NCI-H146 (cell line): Measurements from ENCODE around the gene GNAQ.
"Not testable (repeated sequence)": the region's sequence is repeated elsewhere in the genome, so short reads cannot be mapped to it uniquely, and the experiment has no call there.

Experiments
- DNase-seq: peaks from one replicate; lab custom pipeline; 2025; lab: John Stamatoyannopoulos, UW

The GNAQ gene

DNA sequence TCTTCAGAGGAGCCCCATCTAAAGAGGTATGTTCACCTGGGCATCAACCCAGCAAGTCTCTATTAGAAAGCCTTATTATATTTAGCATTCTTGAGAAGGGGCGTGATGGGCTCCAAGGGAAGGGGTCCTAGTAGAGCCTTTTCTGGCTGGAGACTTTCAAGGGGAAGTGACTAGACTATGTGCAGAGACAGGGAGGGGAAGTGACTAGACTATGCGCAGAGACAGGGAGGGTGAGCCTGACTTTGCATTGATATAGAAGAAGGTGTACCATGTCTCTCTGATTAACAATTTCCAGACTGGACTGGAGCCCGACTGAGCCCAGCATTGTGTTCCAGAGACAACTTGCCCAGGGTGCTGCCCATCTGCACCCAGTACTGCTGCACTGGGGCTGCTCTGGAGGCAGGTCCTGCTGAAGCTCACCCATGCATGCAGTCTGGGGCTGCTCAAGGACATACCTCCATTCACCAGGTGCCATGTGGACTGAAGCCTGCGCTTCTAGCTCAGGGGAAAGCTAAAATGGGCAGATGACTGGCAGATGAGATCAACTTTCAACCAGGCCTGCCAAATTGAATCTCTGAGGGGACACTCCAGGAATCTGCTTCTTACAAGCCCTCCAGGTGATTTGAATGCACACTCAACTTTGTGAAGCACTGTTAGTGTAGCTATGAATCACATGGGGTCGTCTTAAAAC is 300.5 kb downstream of the GNAQ start:
- DNase-seq, result no peak

DNA sequence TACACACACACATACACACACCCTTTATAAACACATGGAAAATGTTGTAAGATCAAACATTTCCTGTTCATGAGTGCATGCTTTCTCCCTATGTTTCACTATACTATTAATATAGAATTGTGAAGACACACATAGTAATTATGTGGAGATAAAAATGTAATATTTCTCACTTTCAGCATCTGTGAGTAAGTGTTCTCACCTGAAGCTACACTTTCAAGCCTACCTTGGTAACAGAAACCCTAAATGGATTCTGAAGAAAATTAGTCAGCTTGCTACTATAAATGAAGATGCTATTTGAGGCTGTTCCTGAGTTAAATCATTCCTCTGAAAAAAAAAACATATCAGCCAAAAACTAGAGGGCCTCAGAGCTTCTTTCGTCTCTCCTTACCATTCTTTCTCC is 302.4 kb downstream of the GNAQ start:
- no peak for DNase-seq

DNA sequence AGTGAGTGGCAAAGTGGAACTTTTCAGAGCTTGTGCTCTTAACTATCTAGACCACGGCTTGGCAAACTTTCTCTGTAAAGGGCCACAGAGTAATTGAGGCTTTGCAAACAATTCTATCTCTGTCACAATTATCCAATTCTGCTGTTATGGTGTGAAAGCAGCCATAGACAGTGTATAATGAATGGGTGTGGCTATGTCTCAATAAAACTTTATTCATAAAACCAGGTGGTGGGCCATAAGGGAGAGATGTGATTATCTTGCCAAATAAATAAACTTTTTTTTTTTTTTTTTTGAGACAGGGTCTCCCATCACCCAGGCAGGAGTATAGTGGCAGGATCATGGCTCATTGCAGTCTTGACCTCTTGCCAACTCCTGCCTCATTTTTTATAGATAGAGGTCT is 304.8 kb downstream of the GNAQ start:
- DNase-seq, result no peak

DNA sequence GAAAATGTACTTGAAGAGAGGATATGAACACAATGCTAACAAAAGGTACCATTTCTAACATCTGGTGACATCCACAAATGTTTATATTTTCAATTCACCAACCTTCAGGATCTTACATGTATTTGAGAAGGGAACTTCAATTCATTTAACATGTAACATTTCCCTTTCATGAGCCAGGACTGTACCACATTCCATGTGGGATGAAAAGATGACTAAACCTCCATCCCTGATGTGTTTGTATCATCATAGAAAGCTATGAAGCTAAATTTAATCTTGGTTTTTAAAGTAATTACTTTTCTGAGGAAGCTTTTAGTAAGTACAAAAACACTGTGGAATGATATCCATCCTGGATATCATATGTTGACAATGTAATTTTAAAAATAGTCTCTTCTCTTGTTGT is 305.3 kb downstream of the GNAQ start:
- no peak for DNase-seq

DNA sequence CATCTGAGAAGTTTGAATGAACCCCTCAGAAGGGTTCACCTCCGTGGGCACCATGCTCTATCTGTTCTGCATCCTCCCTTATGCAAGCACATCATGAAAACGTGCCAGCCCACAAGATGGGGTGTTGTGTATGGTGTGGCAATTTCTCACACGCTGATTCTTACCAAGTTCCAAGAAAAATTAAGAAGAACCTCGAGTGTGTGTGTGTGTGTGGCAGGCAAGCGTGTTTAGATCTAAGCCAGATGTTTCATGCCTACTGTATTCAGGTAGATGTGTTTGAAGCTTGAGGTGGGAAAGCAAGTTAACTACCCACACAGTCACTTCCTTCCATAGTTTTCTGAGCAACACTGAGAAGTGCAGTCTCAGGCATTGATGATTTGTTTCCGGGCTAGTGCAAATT is 305.8 kb downstream of the GNAQ start:
- DNase-seq, result no peak

DNA sequence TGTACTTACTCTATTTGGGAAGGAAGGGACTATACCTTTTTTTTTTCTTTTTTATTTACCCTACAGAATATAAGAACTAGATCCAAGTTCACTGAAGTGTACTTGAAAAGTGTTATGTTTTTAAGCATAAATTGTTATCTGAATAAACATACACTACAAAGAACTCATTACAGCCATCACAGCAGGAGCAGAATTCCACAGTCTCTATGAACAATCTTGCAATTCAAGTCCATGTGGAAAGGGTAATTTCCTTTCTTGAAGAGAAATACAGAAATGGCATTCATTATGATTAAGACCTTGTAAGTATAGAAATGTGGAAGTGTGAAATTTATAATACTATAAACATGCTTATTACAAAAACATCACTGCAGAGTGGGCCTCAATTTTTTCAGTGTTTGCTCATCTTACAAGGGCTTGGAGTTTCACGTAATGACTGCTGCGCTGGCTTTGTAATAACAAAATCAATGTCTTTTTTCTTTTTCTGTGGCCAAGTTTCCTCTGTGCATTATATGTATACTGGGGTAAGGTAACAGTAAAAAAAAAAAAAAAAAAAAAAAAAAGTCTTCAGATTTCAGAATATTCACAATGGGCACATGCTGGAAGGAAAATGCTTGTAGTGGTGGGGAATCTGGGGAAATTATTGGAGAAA is 306.4 kb downstream of the GNAQ start:
- no peak for DNase-seq

DNA sequence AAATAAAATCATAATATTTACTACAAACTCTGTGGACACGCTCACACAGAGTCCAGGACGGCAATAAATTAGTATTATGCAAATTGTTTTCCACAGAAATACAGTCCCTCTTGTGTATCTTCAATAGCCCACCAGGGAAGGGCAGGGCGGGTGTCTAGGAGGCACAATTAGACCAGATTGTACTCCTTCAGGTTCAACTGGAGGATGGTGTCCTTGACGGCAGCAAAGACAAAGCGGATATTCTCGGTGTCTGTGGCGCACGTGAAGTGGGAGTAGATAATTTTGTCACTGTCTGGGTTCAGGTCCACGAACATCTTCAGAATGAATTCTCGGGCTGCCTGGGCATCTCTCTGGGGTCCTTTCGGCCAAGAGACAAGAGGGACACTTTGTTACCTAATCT is 310.5 kb downstream of the GNAQ start:
- not testable (repeated sequence) for DNase-seq

DNA sequence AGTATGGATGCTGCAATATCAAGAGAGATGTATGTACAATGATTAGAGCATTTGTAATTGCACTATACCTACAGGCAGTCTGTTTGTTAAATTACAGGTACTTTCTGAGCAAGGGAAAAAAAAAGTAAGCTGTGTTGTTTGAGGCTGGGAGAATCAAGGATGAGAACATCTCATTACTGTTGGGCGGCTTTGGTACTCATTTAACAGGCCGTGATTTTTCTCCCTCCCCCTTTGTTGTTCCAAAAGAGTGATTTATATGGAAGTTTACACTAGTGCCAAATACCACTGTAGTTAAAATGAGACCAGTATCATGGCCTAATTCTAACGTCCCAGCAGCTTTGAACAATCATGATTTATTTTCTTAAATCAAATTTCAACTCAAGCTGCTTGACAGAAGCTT is 312.3 kb downstream of the GNAQ start:
- DNase-seq, result no peak

DNA sequence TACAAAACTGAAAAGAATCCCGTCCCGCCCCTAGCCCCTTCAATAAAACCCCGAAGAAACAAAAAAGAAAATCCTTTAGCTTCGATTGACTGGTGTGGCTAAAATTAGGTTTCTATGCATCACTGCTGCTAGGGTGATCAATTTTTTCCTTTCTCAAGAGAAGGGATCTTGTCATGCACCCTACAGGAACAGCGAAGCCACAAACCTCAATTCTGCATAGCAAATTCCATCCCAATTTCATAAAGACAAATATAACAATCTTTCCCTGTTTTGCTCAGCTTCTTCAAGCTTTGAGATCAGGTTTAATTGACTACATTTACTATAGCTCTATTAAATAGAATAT is 313.3 kb downstream of the GNAQ start:
- DNase-seq, result not testable (repeated sequence)

DNA sequence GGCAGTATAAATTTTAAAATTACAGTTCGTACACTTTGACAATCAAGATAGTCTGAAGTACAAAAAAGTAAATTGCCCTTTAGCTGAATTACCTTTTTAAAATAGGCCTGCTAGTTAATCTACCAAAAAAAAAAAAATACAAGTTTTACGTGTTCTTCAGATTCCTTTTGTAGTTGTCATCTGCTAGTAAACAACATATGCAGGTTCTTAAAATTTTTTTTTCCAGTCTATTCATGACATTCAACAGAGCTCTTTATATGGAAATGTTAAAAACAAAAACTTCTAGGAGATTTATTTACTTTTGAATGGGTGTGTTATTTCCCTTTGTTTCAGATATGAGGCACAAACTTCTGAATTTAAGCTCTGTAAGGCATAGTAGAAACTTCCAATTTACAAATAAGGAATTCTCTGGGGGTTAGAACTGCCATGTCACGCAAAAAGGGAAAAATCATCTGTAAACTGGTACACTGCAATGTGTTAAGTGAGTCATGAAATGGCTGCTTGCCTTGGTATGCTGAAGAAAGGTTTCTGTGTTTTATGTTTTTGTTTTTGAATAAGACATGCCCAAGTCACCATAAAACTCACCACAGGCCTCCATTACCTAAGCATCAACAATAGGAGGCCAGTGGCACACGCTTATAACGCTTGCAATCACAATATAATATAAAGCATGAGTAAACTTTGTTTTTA is 313.9 kb downstream of the GNAQ start:
- not testable (repeated sequence) for DNase-seq

DNA sequence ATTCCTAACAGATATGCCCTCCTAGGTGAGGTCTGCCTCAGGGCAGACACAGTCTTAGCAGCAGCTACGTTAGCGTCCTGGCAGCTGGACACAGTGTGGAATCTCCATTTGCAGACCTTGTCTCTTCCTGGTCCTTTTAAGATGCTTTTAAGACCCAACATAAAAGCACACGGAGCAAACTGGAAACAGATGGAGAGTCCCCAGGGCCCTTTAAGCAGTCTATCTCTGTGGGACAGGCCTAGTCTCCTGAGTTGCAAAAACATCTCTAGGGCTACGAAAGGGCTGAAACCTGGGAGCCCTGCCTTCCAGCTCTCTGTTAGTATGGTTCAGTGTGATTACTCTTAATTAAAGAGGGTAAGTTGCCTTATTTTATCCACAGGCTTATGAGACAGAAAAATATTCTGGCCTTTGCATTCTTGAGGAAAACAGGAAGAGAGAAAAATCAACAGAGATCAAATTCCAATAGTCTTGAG is 317.5 kb downstream of the GNAQ start:
- no peak for DNase-seq

DNA sequence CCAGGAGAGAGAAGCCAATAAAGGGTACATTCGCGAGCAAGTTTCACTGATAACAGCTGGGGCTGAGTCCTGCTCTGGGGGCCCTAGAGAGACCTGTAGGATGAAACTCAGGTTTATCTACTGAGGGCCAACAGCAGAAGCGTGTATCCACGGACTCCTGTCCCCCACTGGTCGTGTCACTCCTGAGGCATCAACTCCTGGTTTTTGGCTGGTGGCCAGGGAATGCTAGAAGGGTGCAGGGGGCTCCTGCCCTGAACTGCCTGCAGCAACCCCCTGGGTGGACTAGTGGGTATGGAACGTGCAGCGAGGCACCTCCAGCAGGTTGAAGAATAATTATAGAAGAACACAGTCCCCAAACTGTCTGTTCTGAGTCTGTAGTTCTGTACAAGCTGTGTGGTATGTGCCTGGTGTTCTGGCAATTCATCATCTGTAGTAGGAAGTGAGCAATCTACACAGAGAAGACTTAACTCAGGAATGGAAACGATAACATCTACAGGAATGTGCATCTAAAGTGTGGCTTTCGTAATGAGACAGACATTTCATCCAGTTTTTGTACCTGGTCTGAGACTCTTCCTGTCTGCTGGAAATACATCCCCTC is 319.0 kb downstream of the GNAQ start:
- no peak for DNase-seq

DNA sequence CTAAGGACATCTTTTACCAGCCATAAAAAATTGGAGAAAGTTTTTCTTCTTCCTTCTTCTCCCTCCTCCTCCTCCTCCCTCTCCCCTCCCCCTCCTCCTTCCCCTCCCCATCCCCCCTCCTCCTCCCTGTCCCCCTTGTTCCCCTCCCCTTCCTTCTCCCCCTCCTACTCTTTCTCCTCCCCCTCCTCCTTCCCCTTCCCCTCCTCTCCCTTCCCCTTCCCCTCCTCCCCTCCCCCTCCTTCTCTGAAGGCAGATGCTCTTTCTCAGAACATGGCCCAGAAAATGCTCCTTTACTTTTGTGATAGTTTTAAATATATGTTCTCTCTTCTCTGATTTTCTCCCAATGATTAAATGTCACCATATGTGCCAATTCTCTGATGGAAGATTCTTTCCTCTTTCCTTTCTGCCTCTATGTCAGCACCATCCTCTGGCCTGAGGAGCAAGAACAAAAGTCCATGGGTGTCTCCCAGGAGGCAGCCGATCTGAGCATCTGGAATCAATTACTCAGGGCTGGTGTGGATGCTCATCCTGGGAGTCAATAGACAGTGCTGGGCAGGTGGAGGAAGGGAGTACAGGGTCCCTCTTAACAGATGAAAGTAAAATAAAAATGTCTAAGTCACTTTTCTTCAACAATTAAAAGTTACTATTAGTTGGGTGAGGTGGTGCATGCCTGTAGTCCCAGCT is 320.5 kb downstream of the GNAQ start:
- DNase-seq, result no peak

DNA sequence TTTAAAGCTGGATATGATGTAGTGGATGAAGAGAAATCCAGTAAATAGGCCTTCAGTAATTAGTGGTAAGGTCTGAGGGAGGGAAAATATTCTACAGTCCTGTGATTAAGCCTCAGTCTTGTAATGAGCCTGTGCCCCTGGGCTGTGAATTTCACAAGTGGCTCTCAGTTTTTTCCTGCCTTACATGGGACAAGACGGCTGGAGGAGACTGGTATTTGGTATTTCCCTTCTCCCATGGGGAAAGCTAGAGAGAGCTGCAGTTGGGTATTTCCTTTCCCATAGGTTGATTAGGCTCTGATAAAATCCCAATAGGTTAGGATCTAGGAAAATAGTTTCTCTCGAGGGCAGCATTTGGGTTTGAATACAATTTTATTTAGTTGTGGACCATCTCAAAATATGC is 321.3 kb downstream of the GNAQ start:
- no peak for DNase-seq

DNA sequence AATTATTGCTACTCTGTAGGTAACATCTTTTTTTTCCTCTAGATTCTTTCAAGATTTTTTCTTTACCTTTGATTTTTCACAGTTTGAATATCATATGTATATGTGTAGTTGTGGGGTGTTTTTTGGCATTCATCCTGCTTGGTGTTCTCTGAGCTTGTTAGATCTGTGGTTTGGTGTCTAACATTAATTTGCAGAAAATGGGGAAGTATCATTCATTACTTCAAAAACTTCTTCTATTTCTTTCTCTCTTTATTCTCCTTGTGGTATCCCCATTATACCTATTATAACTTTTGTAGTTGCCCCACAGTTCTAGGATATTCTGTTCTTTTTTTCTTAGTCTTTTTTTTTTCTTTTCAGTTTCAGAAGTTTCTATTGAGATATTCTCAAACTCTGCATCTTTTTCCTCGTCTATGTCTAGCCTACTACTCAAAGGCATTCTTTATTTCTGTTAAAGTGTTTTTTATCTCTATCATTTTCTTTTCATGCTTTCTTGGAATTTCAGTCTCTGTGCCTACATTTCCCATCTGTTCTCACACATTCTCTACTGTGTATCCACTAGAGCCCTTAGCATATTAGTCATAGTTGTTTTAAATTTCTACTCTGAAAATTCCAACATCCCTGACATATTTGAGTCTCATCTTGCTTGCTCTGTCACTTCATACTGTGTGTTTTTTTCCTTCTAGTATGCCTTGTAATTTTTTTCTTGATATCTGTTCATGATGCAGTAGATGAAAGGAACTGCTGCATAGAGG is 323.4 kb downstream of the GNAQ start:
- DNase-seq, result no peak

DNA sequence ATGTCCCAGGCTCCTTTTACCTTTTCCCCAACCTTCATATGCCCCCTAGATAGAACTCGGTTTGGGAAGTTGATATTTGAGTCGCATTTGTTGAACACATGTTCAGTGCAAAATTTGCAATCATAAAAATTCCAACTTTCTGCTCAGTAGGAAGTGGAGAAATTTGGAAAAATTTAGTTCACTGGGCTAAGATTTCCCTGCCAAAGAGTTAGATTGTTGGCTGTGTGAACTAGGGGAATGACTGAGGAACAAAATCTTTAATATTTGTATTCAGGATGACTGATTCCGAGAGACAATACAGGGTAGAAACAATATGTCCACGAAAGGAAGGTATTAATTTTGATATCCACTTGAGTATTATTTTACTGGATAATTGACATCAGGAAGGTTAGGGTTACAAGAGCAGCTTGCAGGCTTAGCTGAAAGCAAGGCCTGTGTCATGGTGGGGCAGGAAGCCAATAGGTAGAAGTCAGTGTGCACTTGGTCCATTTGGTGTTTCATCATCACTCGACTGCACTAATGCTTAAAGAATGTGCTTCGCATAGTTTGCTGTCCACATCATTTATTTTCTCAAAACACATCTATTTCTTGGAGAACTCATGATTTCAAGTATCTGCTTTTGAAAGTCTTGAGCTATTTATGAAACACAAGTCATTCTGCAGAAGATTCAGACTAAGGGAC is 324.1 kb downstream of the GNAQ start:
- no peak for DNase-seq

DNA sequence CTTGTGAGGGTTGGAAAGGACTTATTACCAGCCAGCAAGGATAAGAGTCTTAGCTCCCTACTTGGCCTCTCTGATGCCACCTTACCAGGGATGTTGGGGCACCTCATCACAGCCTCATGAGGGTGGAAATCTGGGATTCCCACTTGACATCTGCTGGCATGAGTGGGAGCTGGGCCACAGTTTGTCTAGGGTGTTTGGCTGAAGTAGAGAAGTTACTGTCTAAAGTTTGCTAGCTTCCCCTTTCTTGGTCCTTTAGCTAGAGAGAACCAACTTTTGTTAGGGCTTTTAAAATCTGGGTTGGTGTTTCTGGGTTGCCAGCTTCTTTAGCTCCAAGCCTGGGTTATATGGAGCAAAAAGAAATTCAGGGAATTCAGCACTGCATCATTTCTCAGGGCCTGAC is 326.0 kb downstream of the GNAQ start:
- no peak for DNase-seq

DNA sequence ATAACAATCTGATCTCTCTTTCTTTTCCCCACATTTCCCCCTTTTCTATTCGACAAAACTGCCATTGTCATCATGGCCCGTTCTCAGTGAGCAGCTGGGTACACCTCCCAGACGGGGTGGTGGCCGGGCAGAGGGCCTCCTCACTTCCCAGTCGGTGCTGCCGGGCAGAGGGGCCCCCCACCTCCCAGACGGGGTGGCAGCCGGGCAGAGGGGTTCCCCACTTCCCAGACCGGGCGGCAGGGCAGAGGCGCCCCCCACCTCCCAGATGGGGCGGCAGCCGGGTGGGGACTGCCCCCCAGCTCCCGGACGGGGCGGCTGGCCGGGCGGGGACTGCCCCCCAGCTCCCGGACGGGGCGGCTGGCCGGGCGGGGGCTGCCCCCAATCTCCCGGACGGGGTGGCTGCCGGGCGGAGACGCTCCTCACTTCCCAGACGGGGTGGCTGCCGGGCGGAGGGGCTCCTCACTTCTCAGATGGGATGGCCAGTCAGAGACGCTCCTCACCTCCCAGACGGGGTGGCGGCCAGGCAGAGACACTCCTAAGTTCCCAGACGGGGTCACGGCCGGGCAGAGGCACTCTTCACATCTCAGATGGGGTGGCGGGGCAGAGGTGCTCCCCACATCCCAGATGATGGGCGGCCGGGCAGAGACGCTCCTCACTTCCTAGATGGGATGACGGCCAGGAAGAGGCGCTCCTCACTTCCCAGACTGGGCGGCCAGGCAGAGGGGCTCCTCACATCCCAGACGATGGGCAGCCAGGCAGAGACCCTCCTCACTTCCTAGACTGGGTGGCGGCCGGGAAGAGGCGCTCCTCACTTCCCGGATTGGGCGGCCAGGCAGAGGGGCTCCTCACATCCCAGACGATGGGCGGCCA is 328.9 kb downstream of the GNAQ start:
- not testable (repeated sequence) for DNase-seq

DNA sequence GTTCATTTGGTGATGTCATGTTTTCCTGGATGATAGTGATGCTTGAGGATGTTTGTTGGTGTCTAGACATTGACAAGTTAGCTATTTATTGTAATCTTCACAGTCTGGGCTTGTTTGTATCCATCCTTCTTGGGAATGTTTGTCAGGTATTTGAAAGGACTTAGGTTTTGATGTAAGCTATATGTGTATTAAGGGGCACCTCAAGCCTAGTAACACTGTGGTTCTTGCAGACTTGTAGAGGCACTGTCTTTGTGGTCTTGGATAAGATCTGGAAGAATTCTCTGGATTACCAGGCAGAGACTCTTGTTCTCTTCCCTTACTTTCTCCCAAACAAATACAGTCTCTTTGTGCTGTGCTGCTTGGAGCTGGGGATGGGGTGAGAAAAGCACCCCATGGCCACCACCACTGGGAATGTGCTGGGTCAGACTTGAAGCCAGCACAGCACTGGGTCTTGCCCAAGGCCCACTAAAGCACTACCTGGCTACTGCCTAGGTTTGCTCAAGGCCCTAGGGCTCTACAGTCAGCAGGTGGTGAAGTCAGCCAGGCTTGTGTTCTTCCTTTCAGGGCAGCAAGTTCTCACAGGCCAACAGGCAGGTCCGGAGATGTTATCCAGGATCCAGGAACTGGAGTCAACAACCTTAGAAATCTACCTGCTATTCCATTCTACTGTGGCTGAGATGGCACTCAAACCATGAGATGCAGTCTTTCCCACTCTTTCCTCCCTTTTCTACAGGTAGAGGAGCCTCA is 334.2 kb downstream of the GNAQ start:
- no peak for DNase-seq
